Epithelial cell of proximal tubule (primary cell): ENCODE measurements around the gene HYDIN. TPM values are rescaled to one million over a fixed set of nuclear protein-coding genes. Genes with fewer than 3 reads are reported as not detected.

Experiments used
- total RNA-seq: library from RNA; depleted of rRNA; stranded (reverse); fragments of >200 nt; gene quantifications from 2 replicates; pipeline ENCODE4 v1.2.3, GENCODE V29; 2015

The HYDIN gene
- total RNA-seq, 1 donor from 2014 or later: 1.5 TPM

Other genes with a start within 250 kb of the HYDIN start
- gene CMTR2, start 58.7 kb upstream of the HYDIN start, total RNA-seq: 21.0 and 24.4 TPM in 2 replicates
- gene CALB2, start 128.0 kb upstream of the HYDIN start, total RNA-seq: 0.12 and 5.6 TPM in 2 replicates
- gene TLE7, start 211.3 kb upstream of the HYDIN start, total RNA-seq: not detected in 2 replicates
- 4.7 and 5.9 TPM in 2 replicates for gene ZNF23, start 231.5 kb upstream of the HYDIN start, total RNA-seq